Activated CD4-positive, alpha-beta T cell treated with anti-CD3 and anti-CD28 coated beads for 1 hour (primary cell): Measurements from ENCODE around the gene IBA57.

Source experiments
- DNase-seq: peaks from one replicate; pipeline ENCODE4 v3.0.0-alpha.2; 2020

IBA57 gene

DNA sequence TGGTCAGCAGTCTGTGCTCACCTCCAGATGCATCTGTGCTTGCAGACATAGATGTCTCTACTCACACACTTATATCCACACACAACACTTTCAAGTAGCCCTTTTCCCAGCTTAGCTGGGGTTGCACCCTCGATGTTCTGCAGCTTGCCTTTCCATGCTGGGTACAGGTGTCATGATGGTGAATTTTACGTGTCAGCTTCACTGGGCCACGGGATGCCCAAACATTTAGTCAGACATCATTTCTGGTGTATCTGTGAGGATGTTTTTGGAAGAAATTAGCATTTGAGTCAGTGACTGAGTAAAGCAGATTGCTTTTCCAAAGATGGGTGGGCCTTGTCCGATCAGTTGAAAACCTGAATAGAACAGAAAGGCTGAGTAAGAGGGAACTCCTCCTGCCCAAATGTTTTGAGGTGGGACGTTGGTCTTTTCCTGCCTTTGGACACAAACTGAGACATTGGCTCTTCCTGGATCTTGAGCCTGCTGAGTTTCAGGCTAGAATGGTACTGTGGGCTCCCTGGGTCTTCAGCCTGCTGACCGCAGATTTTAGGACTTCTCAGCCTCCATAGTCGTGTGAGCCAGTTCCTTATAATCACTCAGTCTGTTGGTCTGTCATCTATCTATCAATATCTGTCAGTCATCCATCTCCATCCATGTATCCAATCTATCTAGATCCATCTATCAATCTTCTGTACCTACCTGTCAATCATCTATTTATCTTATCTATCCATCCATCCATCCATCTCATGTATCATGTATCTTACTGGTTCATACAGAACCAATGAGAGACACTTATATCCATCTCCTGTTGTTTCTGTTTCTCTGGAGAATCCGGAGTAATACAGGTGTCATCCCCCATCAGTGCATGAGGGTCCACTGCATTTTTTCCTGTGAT, 29.6 kb downstream of the IBA57 start:
- no peak for DNase-seq

DNA sequence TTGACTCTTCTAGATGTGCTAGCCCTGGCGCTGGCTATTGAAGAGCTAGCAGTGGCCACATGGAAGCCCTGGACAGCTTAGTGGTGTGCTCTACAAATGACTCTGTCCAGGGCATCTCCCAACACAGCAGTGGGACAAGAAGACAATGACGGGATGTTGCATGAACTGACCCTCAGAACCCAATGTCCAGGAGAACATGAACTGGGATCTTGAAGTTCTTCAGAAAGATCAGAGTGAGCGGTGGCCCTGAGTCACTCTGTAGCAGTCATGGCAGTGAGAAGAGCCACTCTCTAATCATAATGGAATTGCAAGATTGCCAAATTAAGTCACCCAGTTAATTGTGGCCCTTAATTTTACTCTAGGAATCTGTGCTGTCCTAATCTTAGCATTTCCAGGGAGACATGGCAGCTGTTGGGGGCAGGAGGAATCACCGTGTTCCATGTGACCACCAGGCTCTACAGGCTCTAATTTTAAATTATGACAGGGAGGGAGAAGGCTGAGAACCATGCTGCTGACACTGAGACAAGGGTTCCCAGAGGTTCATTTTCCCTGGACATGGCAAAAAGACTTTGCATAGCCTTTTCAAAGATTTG, 32.0 kb downstream of the IBA57 start:
- no peak for DNase-seq

DNA sequence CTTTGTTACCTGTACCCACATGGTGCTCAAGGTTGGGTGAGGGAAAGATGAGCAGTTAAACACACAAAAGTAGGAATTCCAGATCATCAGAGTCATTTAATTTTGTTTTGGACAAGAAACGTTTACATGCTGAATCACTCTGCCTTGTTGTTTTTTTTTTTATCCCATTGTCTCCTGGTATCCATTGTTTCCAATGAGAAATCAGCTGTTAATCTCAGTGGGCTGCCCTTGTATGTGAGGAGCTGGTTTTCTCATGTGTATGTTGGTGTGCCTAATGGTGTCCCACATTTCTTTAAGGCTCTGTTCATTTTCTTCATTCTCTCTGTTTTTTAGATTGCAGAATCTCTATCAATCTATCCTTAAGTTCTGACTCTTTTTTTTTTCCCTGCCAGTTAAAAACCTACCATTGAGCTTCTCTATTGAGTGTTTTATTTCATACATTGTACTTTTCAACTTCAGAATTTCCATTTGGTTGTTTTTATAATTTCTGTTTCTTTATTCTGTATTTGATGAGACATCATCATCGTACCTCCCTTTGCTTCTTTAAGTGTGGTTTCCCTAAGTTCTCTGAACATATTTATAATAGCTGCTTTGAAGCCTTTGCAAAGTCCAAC, 33.5 kb downstream of the IBA57 start:
- no peak for DNase-seq

DNA sequence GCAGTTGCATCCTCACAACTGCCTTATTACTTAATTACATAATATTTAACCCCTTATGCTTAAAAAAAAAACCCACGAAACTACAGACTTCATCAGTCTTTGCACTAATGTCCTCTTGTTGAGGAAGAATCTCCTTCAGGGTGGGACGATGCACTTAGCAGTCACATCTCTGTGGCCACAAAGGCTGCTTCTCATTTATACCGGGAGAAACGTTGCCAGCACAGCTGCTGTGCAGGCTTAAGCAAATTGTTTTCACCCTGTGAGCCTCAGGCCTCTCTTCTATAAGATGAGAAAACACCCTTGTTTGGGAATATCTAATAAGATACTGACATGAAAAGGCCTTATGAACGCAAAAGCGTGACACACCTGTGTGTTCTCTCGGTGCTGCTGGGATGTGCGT, 39.4 kb downstream of the IBA57 start:
- DNase-seq, result no peak

DNA sequence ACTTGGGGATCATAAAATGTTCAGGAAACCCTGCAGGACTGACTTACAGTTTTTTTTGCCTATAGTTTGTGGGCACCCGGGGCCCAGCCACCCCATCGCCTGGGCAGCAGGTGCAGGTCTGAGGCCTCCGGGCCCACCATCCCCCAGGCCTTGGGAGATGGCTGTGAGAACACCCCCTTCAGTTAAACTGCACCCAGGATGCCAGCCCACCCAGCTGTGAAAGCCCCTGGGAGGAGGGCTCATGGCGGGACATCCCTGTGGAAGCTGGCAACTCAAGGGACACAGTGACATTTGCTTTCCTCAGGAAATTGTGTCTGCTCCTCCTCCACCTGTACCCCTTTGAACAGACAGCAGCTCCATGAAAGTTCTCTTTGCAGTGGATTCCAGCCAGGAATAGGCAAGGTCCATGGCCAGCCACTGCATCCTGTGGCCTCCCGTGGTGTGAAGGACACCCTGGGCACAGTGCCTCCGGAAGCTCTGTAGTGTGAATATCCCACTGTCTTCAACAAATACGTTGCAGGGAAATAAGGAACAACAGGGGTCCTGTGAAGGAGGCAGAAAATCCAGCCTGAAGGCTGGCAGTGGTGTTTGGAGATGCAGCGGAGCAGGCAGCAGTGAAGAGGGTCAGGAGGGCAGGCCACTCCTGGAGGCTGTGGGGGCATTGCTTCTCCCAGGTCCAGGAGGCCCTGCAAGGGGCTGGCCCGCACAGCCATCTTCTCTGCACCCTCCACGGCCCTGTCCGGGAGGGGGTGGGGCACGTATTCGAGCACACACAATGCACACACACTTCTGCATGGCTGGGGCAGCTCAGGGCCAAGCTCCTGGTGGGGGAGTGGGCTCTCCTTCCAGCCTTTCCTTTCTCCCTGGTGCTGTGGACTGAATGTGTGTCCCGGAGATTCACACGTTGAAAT, 40.2 kb downstream of the IBA57 start:
- no peak for DNase-seq

DNA sequence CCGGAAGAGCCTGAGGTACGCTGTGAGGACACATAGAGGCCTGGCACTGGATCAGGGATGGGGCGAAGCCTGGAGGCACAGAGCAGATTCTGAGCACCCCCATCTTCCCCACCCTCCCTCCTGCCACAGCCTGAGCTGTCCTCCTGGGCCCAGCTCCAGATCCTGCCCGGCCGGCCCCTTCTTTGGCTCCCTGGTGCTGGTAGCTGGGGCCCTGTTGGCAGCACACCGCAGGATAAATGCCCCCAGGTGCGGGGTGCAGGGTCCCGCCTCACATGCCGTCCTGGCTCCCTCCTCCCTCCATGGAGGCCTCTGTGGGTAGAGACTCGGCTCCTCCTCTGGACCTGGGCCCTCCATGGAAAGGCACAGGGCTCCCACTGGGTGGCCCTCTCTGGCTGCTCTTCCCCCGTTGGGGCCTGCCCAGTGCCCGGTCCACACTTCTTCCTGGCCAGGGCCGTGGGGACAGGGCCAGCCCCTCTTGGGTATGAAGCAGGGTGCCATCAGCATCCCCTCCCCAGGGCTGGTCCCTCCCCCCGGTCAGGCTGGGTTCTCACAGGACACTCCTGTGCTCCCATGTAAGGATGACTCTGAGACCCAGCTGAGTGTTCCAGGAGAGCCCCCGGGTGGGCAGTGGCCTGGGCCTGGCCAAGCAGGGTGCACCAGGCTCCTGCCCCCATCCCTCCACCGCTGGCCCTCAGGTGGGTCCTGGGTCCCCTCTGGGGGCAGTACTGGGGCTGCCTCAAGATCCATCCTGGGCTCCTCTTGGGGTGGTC, 41.2 kb downstream of the IBA57 start:
- DNase-seq, result no peak

DNA sequence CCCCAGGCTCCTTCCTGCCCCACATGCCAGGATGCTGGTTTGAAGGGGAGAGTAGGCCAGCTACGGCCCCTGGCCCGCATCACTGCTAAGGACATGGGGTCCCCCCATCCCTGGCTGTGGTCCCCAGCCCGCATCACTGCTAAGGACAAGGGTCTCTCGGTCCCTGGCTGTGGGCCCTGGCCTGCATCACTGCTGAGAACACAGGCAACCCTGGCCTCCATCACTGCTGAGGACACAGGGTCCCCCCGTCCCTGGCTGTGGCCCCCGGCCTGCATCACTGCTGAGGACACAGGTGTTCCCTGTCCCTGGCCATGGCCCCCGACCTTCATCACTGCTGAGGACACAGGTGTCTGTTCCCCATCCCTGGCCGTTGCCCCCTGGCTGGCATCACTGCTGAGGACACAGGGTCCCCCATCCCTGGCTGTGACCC, 41.8 kb downstream of the IBA57 start:
- no peak for DNase-seq

DNA sequence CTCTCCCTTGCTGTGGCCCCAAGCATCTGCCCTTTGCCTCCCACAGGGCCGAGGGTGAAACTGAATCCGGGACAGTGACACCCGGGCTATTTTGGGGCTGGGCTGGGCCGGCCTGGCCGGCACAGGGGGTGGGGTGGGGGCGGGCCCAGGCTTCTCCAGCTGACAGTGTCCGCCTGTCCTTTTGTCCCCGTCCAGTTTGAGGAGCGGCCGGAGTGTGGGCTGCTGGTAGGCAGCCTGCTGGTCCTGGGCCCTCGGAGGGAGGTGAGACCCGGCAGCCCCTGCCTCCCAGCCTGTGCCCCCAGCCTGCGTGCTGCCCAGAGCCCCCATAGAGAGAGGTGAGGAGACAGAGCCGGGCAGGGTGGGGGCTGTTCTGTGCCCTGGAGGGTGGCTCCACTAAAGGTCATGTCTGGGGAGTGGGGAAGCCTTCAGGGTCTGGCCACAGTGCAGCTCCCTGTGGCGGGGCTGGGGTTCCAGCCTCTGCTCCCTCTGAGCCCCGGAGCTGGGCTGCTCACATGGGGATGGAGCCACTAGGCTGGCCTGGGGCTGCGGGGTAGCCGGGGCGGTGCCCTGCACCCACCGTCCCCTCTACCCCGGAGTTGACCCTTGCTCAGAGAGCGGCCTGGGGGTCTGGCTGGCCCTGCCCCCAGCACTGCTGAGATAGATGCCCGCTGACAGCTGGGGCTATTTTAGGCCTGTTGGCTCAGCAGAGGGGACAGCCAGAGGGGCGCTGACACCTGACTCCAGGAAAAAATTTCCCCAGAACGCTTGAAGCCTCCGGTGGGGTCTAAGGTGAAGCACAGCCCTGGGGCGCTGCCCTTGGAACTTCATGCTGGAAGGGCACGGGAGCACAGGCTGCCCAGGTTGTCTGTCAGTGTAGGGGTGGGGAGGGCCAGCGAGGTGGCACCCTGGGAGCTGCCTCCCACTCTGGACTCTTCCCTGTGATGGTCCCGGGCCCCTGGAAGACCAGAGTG, 42.5 kb downstream of the IBA57 start, which contains the start of gene OBSCN:
TSS of gene OBSCN (plus strand) at position 194 of the 971 bp plus-strand sequence. CDS start 3,740 bp downstream, outside the sequence.
- no peak for DNase-seq

DNA sequence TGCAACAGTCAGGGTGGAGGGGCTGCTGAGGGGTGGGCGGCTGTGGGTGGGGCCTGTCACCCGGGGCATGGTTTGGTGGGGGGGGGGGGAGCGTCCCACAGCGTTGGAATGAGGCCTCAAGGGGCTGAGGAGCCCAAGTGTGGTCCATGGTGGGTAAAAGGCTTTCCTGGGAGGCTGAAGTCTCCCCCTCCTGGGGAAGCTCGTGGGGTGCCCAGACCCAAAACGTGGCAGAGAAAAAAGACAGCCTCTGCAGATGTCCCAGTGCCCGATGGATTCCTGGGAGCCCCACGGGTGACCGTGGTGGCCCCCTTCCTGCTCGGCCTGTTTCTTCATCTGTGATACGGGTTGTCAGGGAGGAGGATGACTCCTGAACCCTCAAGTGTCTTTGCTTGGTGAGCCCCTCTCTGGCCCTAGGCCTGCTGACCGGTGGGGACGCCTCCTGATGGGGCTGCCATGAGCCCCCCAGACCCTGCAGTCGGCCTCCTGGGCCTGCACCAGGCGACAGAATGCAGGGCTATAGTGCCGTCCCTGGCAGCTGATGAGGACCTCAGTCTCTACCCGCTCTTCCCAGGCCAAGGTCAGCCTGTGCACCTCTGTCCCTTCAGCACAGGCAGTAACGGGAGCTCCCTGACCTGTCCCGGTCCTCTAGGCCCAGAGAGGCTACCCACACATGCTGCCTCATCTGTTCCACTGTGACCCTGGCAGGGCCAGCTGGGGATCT, 43.4 kb downstream of the IBA57 start:
- no peak for DNase-seq

DNA sequence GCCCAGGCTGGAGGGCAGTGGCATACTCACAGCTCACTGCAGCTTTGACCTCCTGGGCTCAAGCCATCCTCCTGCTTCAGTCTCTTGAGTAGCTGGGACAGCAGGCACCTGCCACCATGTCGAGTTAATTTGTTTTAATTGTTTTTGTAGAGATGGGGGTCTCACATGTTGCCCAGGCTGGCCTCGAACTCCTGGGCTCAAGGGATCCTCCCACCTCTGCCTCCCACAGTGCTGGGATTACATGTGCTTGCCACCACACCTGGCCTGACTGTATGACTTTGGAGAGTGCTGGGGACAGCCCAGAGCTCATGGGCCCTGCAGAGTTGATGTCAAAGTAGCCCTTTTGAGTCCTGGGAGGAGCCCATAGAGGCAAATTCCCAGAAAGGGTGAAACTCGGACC, 44.1 kb downstream of the IBA57 start:
- no peak for DNase-seq

DNA sequence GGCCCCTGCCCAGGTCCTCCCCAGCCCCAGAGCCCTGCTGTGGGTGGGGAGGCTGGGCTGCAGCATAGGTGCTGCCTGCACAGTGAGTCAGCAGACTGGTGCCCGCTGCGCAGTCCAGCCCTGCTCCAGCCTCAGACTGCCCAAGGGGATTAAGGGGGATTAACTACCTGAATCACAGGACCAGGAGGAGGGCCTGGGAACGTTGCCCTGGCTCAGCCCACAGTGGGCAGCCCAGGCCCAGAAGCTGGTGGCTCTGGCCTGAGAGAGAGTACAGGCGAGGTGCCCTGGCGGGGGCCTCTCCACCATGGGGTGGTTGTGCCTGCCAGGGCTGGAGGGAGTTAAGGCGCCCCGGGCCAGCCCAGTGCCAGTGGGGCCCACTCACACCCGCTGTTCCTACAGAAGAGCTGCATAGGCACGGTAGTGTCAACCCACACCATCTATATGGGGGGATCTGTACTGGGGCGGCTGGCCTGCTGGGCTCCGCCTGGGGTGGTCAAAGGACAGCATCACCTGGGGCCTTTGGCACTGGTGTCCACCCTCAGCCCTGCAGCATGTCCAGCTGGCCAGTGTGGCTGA, 44.6 kb downstream of the IBA57 start:
- no peak for DNase-seq

DNA sequence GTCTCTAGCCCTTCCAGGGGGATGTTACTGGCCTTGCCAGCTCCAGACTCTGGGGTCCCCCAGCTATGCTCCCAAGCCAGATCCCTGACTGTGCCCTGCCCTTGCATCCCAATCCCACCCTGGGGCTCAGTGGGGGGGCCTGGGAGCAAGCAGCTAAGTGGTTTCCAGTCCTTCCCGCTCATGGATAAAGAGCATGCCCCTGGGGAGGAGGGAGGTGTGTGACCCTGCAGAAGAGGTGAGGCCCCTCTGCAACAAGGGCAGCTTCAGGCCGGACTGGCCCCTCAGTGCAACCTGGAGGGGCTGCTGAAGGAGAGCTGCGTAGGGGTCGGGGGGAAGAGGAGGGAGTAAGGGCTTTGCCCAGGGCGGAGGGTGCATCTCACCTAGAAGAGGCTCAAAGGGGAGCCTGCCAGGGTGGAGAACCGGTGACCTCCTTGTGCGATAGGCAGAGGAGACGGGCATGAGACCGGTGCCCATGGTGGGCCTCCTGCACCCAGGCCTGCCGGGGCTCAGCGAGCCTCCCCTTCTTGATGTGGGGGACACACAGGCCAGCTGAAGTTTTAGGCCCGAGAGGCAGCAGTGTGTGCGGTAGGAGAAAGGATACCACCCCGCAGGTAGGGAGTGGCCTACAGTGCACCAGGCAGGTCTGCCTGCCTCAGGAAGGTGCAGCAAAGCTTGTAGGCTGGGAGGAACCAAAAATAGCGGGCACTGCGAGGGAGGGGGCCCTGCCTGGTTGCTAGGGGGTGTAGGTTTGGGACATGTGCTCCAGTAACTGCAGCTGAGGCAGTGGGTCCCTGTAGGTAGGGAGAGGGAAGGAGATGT, 45.3 kb downstream of the IBA57 start:
- no peak for DNase-seq

DNA sequence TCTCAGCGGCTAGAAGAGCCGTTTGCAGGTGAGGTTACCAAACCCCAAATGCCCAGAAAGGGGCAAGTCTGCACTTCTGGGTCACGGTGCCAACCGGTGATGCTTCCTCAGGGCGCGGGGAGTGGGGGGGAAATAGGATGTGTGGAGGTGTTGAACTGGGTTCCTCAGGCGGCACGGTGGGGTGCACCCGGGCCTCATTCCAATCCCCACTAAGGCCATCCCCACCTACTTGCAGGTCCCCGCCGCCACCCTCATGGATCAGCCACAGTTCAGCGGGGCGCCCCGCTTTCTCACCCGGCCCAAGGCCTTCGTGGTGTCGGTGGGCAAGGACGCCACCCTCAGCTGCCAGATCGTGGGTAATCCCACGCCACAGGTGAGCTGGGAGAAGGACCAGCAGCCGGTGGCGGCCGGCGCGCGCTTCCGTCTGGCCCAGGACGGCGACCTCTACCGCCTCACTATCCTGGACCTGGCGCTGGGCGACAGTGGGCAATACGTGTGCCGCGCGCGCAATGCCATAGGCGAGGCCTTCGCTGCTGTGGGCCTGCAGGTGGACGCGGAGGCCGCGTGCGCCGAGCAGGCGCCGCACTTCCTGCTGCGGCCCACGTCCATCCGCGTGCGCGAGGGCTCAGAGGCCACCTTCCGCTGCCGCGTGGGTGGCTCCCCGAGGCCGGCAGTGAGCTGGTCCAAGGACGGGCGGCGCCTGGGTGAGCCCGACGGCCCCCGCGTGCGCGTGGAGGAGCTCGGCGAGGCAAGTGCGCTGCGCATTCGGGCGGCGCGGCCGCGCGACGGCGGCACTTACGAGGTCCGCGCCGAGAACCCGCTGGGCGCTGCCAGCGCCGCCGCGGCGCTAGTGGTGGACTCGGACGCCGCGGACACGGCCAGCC, 46.2 kb downstream of the IBA57 start:
- no peak for DNase-seq

DNA sequence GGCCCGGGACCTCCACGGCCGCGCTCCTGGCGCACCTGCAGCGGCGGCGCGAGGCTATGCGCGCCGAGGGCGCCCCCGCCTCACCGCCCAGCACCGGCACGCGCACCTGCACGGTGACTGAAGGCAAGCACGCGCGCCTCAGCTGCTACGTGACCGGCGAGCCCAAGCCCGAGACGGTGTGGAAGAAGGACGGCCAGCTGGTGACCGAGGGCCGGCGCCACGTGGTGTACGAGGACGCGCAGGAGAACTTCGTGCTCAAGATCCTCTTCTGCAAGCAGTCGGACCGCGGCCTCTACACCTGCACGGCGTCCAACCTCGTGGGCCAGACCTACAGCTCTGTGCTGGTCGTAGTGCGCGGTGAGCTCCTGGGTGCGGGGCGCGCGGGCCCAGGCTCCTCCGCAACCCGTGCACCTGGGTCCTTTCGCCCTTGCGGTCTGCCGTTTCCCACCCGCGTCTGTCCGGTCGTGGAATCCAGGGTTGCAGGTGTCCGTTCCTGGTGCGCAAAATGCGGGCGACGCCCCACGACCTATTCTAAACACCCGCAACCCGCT, 46.9 kb downstream of the IBA57 start:
- no peak for DNase-seq

DNA sequence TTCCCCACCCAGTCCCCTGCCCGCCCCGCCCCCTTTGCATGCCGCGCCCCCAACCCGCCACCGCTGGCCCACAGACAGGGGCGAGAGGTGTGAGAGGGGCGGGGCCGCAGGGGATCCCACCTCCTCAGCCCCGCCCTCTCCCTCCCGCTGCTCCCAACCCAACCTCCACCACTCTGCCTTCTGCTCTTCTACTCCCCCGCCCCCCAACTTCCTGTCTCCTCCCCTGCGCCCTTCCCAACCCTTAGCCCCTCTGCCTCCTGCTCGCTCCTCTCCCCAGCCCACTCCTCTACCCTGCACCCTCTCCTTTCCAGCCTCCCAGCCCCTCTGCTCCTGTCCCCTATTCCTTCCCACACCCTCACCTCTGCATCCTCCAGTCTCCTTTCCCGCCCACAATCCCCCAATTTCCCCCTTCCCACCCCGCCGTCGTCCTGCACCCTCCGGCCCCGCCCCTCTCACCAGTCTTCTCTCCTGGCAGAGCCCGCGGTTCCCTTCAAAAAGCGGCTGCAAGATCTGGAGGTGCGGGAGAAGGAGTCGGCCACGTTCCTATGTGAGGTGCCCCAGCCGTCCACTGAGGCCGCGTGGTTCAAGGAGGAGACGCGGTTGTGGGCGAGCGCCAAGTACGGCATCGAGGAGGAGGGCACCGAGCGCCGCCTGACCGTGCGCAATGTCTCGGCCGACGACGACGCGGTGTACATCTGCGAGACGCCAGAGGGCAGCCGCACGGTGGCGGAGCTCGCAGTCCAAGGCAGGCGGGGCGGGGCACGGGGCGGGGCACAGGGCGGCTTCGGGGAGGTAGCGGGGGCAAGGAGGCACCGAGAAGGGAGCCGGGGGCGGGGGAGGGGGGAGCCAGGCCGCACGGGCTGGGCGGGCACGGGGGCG, 47.6 kb downstream of the IBA57 start:
- DNase-seq, result peak; percentile 81
